Mesenchymal stem cell (in vitro differentiated cells and primary cell): Measurements from ENCODE around the gene TECR.

Source experiments
- DNase-seq: peaks from one replicate; pipeline ENCODE4 v3.0.0-alpha.2; 2013
- H2AFZ ChIP-seq: one replicate; pipeline ENCODE4 v1.6.1; 2013; ENCODE audit warnings: low read depth, mild to moderate bottlenecking, control low read depth, inconsistent platforms, low read length, moderate library complexity
- H2AK5ac ChIP-seq: 2 replicates; pipeline ENCODE4 v1.6.1; 2013; ENCODE audit warnings: low read length, moderate library complexity, mild to moderate bottlenecking, inconsistent platforms; ENCODE audit not compliant: severe bottlenecking
- H2BK120ac ChIP-seq: one replicate; pipeline ENCODE4 v1.6.1; 2013; ENCODE audit warnings: low read depth, mild to moderate bottlenecking, inconsistent platforms, low read length, moderate library complexity
- H2BK12ac ChIP-seq, 2 experiments: one replicate each; pipeline ENCODE4 v1.6.1; 2013; ENCODE audit warnings: inconsistent platforms in 2 of 2, low read length in 2 of 2, mild to moderate bottlenecking in 2 of 2, moderate library complexity in 2 of 2, control low read depth in 1 of 2
- H2BK15ac ChIP-seq: one replicate; pipeline ENCODE4 v1.6.1; 2013; ENCODE audit warnings: mild to moderate bottlenecking, low read depth, inconsistent platforms; ENCODE audit not compliant: poor library complexity, severe bottlenecking
- H2BK5ac ChIP-seq: 2 replicates; pipeline ENCODE4 v1.6.1; 2013; ENCODE audit warnings: low read depth, mild to moderate bottlenecking, low read length, control low read depth, inconsistent platforms; ENCODE audit not compliant: poor library complexity, severe bottlenecking
- H3K14ac ChIP-seq, 2 experiments: one replicate each; pipeline ENCODE4 v1.6.1; 2013; ENCODE audit warnings: inconsistent platforms in 2 of 2, low read length in 2 of 2, control low read depth in 1 of 2, mild to moderate bottlenecking in 1 of 2, moderate library complexity in 1 of 2
- H3K18ac ChIP-seq, 2 experiments: one replicate each; pipeline ENCODE4 v1.6.1; 2013; ENCODE audit warnings: inconsistent platforms in 2 of 2, low read length in 2 of 2, control low read depth in 1 of 2, low read depth in 1 of 2, mild to moderate bottlenecking in 1 of 2
- H3K23ac ChIP-seq, 2 experiments: one replicate each; pipeline ENCODE4 v1.6.1; 2013; ENCODE audit warnings: inconsistent platforms in 2 of 2, low read length in 2 of 2, mild to moderate bottlenecking in 2 of 2, moderate library complexity in 2 of 2, control low read depth in 1 of 2
- H3K27ac ChIP-seq: 2 replicates; pipeline ENCODE4 v1.5.1; 2013; ENCODE audit warnings: mild to moderate bottlenecking, moderate library complexity, low read length, control low read depth, inconsistent platforms; ENCODE audit not compliant: poor library complexity, severe bottlenecking
- H3K27me3 ChIP-seq, 2 experiments: 2 replicates each; pipeline versions ENCODE4 v1.6.1 to v1.7.0; 2013; ENCODE audit warnings: low read length in 2 of 2, mild to moderate bottlenecking in 2 of 2, moderate library complexity in 2 of 2, control low read depth in 1 of 2, inconsistent platforms in 1 of 2; ENCODE audit not compliant: control insufficient read depth in 1 of 2, insufficient read depth in 1 of 2
- H3K36me3 ChIP-seq, 2 experiments: 2 replicates each; pipeline versions ENCODE4 v1.6.1 to v1.7.0; 2013; ENCODE audit warnings: low read length in 2 of 2, control low read depth in 1 of 2, inconsistent platforms in 1 of 2, low read depth in 1 of 2, mild to moderate bottlenecking in 1 of 2; ENCODE audit not compliant: insufficient read depth in 2 of 2, control insufficient read depth in 1 of 2
- H3K4ac ChIP-seq, 2 experiments: one replicate each; pipeline ENCODE4 v1.6.1; 2013; ENCODE audit warnings: inconsistent platforms in 2 of 2, low read length in 2 of 2, mild to moderate bottlenecking in 2 of 2, moderate library complexity in 2 of 2, control low read depth in 1 of 2, low read depth in 1 of 2
- H3K4me1 ChIP-seq: 2 replicates; pipeline ENCODE4 v1.6.1; 2013; ENCODE audit warnings: low read depth, low read length, control low read depth; ENCODE audit not compliant: control insufficient read depth, insufficient read depth
- H3K4me2 ChIP-seq: 2 replicates; pipeline ENCODE4 v1.6.1; 2013; ENCODE audit warnings: low read length, mild to moderate bottlenecking, inconsistent platforms; ENCODE audit not compliant: poor library complexity, severe bottlenecking
- H3K4me3 ChIP-seq, 2 experiments: 2 replicates each; pipeline versions ENCODE4 v1.5.1 to v1.7.0; 2013; ENCODE audit warnings: low read length in 2 of 2, mild to moderate bottlenecking in 2 of 2, control low read depth in 1 of 2, low read depth in 1 of 2; ENCODE audit not compliant: insufficient read depth in 1 of 2
- H3K79me1 ChIP-seq: replicated peaks from 2 replicates; pipeline ENCODE4 v1.6.1; 2013; ENCODE audit warnings: mild to moderate bottlenecking, control low read depth, low read length, inconsistent platforms; ENCODE audit not compliant: poor library complexity, severe bottlenecking
- H3K9ac ChIP-seq: 2 replicates; pipeline ENCODE4 v1.7.0; 2013; ENCODE audit warnings: mild to moderate bottlenecking, low read length, moderate library complexity
- H3K9me3 ChIP-seq: 2 replicates; pipeline ENCODE4 v1.7.0; 2013; ENCODE audit warnings: mild to moderate bottlenecking, low read length; ENCODE audit not compliant: control insufficient read depth
- H4K8ac ChIP-seq: one replicate; pipeline ENCODE4 v1.6.1; 2013; ENCODE audit warnings: inconsistent platforms, mild to moderate bottlenecking, low read length, moderate library complexity
- H4K91ac ChIP-seq: one replicate; pipeline ENCODE4 v1.6.1; 2013; ENCODE audit warnings: mild to moderate bottlenecking, low read length, inconsistent platforms
- WGBS: methylation state at CpG from one replicate; pipeline ENCODE4 v1.1.7; 2013; ENCODE audit warnings: mixed read lengths; 5-methylcytosine and 5-hydroxymethylcytosine counted together

The TECR gene

GRCh38 chr19:14496834-14497227, 32.6 kb upstream of the TECR start:
- 85% methylated on average over 7 of the region's 7 CpGs for WGBS
- Histone ChIP-seq H2AFZ (no peak overlapping the region), H3K27me3 (no peaks in the 10 kb centered on the region), H3K4me3 (peak overlapping the region in 1 of 2 experiments; percentile 74), H4K8ac (peak overlapping the region; percentile 75), H4K91ac (peak overlapping the region; percentile 71), H3K4me1 (peaks cover 20% of the 10 kb centered on the region), H2BK15ac (peak overlapping the region; percentile 97), H3K36me3 (peaks cover 10 to 13% of the 10 kb centered on the region in 2 experiments), H2BK12ac (peak overlapping the region; percentile 51 to 85), H3K9me3 (no peaks in the 10 kb centered on the region), H3K23ac (no peak overlapping the region), H3K4ac (peak overlapping the region; percentile 13 to 20), H3K9ac (peak overlapping the region; percentile 78), H3K79me1 (peaks cover 4% of the 10 kb centered on the region), H2AK5ac (peak overlapping the region; percentile 56), H3K27ac (no peak overlapping the region), H3K18ac (peak overlapping the region; percentile 29 to 88), H2BK120ac (peak overlapping the region; percentile 86), H3K4me2 (no peak overlapping the region), H3K14ac (no peak overlapping the region), H2BK5ac (no peak overlapping the region)
- DNase-seq = no peak

- Histone ChIP-seq H3K18ac (peak overlapping the region in 1 of 2 experiments; percentile 13), H3K27me3 (no peaks in the 10 kb centered on the region), H3K36me3 (peaks cover 9 to 10% of the 10 kb centered on the region in 2 experiments), H3K79me1 (peaks cover 4% of the 10 kb centered on the region), H3K27ac (no peak overlapping the region), H3K14ac (no peak overlapping the region), H2BK5ac (no peak overlapping the region), H2AK5ac (peak overlapping the region; percentile 56), H3K4me3 (peak overlapping the region in 1 of 2 experiments; percentile 48), H3K4me2 (no peak overlapping the region), H3K4me1 (peaks cover 20% of the 10 kb centered on the region), H2BK120ac (peak overlapping the region; percentile 86), H2BK12ac (peak overlapping the region; percentile 62 to 85), H2BK15ac (peak overlapping the region; percentile 62), H3K9ac (peak overlapping the region; percentile 78), H3K23ac (no peak overlapping the region), H3K9me3 (no peaks in the 10 kb centered on the region), H4K8ac (peak overlapping the region; percentile 78), H3K4ac (peak overlapping the region; percentile 13 to 78), H4K91ac (peak overlapping the region; percentile 83), H2AFZ (peak overlapping the region; percentile 8)
- 76% methylated on average over 6 of the region's 6 CpGs for WGBS
- DNase-seq = no peak
These were observed 32.0 kb upstream of the TECR start for GRCh38 chr19:14497228-14497921.

GRCh38 chr19:14502334-14503092, 26.9 kb upstream of the TECR start:
- Histone ChIP-seq H3K79me1 (no peaks in the 10 kb centered on the region), H3K27me3 (no peaks in the 10 kb centered on the region), H2AK5ac (no peak overlapping the region), H3K4me1 (peaks cover 19% of the 10 kb centered on the region), H3K23ac (no peak overlapping the region), H3K18ac (no peak overlapping the region), H3K9me3 (no peaks in the 10 kb centered on the region), H3K36me3 (no peaks in the 10 kb centered on the region), H2BK12ac (no peak overlapping the region), H3K14ac (no peak overlapping the region), H2BK5ac (no peak overlapping the region), H3K9ac (no peak overlapping the region), H4K8ac (no peak overlapping the region), H3K27ac (no peak overlapping the region), H3K4me2 (no peak overlapping the region), H4K91ac (no peak overlapping the region), H3K4me3 (no peak overlapping the region), H3K4ac (no peak overlapping the region), H2BK15ac (no peak overlapping the region), H2BK120ac (no peak overlapping the region), H2AFZ (no peak overlapping the region)
- 73% methylated on average over 11 of the region's 11 CpGs for WGBS
- DNase-seq = no peak

- DNase-seq = no peak
- WGBS = 75% methylated on average over 1 of the region's 1 CpG
- no peak overlapping the region for H3K23ac ChIP-seq
- no peak overlapping the region for H3K27ac ChIP-seq
- H3K36me3 ChIP-seq = no peaks in the 10 kb centered on the region
- peaks cover 18% of the 10 kb centered on the region for H3K4me1 ChIP-seq
- no peak overlapping the region for H3K4me3 ChIP-seq
- no peak overlapping the region for H2BK12ac ChIP-seq
- no peak overlapping the region for H2AFZ ChIP-seq
- no peak overlapping the region for H2BK15ac ChIP-seq
- no peak overlapping the region for H3K14ac ChIP-seq
- H4K8ac ChIP-seq = no peak overlapping the region
- no peak overlapping the region for H3K4ac ChIP-seq
- H2AK5ac ChIP-seq = no peak overlapping the region
- no peak overlapping the region for H2BK5ac ChIP-seq
- no peak overlapping the region for H3K4me2 ChIP-seq
- no peak overlapping the region for H3K18ac ChIP-seq
- no peak overlapping the region for H3K9ac ChIP-seq
- no peaks in the 10 kb centered on the region for H3K27me3 ChIP-seq
- no peaks in the 10 kb centered on the region for H3K9me3 ChIP-seq
- no peak overlapping the region for H4K91ac ChIP-seq
- H3K79me1 ChIP-seq = no peaks in the 10 kb centered on the region
- no peak overlapping the region for H2BK120ac ChIP-seq
These were observed 26.1 kb upstream of the TECR start for GRCh38 chr19:14503285-14503684.
